Measurements from ENCODE around the gene AP4E1.

AP4E1 gene

GRCh38 chr15:51048308-51048707 lies 139.8 kb downstream of the AP4E1 start:
- no peaks in the 10 kb centered on the region for H3K9me3 ChIP-seq (ENCODE audit: insufficient read depth, low read length)
- no peaks in the 10 kb centered on the region for H3F3A ChIP-seq (ENCODE audit: insufficient read depth)
- TF ChIP-seq CTCF (IDR thresholded peaks at IDR 0.05; ENCODE audit: insufficient read depth, low read length, poor library complexity, severe bottlenecking) (no peak), EZH2phosphoT487 (conservative IDR thresholded peaks at IDR 0.05; ENCODE audit: low read length) (no peak)
- no peaks in the 10 kb centered on the region for H4K20me1 ChIP-seq (ENCODE audit: low read depth, low read length)
- no peaks in the 10 kb centered on the region for H3K27me3 ChIP-seq (ENCODE audit: low read length)
- no peaks in the 10 kb centered on the region for H3K9me2 ChIP-seq (replicated peaks; ENCODE audit: insufficient read depth, low read length)
- no peak overlapping the region for H3K4me3 ChIP-seq (ENCODE audit: insufficient read depth, low read length, poor library complexity, severe bottlenecking)
- H3K79me2 ChIP-seq (ENCODE audit: insufficient read depth, low read length), result no peaks in the 10 kb centered on the region
- H3K9ac ChIP-seq (ENCODE audit: low read length), result no peak overlapping the region
- no peak overlapping the region for H3K4me2 ChIP-seq (ENCODE audit: low read depth, low read length, poor library complexity, severe bottlenecking)
- H2AFZ ChIP-seq (ENCODE audit: low read depth, low read length, severe bottlenecking), result no peak overlapping the region
- no peaks in the 10 kb centered on the region for H3K36me3 ChIP-seq (ENCODE audit: low read length)
- H3K27ac ChIP-seq (ENCODE audit: low read depth, low read length), result no peak overlapping the region

GRCh38 chr15:51049081-51049480 lies 140.6 kb downstream of the AP4E1 start:
- no peaks in the 10 kb centered on the region for H3K27me3 ChIP-seq (ENCODE audit: low read length)

GRCh38 chr15:51051776-51052175 lies 143.3 kb downstream of the AP4E1 start:
- no peaks in the 10 kb centered on the region for H3K9me2 ChIP-seq (replicated peaks; ENCODE audit: insufficient read depth, low read length)
- no peaks in the 10 kb centered on the region for H3K27me3 ChIP-seq (ENCODE audit: low read length)
- no peaks in the 10 kb centered on the region for H3K9me3 ChIP-seq (ENCODE audit: insufficient read depth, low read length)
- no peak overlapping the region for H3K4me3 ChIP-seq (ENCODE audit: insufficient read depth, low read length, poor library complexity, severe bottlenecking)
- no peak overlapping the region for H3K27ac ChIP-seq (ENCODE audit: low read depth, low read length)
- no peaks in the 10 kb centered on the region for H3K36me3 ChIP-seq (ENCODE audit: low read length)
- no peak overlapping the region for H2AFZ ChIP-seq (ENCODE audit: low read depth, low read length, severe bottlenecking)
- no peak overlapping the region for H3K4me2 ChIP-seq (ENCODE audit: low read depth, low read length, poor library complexity, severe bottlenecking)
- H3K79me2 ChIP-seq (ENCODE audit: insufficient read depth, low read length), result no peaks in the 10 kb centered on the region
- H3K9ac ChIP-seq (ENCODE audit: low read length), result no peak overlapping the region
- no peaks in the 10 kb centered on the region for H4K20me1 ChIP-seq (ENCODE audit: low read depth, low read length)
- no peaks in the 10 kb centered on the region for H3F3A ChIP-seq (ENCODE audit: insufficient read depth)
- TF ChIP-seq CTCF (IDR thresholded peaks at IDR 0.05; ENCODE audit: insufficient read depth, low read length, poor library complexity, severe bottlenecking) (no peak), EZH2phosphoT487 (conservative IDR thresholded peaks at IDR 0.05; ENCODE audit: low read length) (no peak)

More at GRCh38 chr15:51049081-51049480, 140.6 kb downstream of the AP4E1 start:
- TF ChIP-seq EZH2phosphoT487 (conservative IDR thresholded peaks at IDR 0.05; ENCODE audit: low read length) (no peak), CTCF (IDR thresholded peaks at IDR 0.05; ENCODE audit: insufficient read depth, low read length, poor library complexity, severe bottlenecking) (no peak)
- Histone ChIP-seq H3K79me2 (ENCODE audit: insufficient read depth, low read length) (no peaks in the 10 kb centered on the region), H3K27ac (ENCODE audit: low read depth, low read length) (no peak overlapping the region), H3F3A (ENCODE audit: insufficient read depth) (no peaks in the 10 kb centered on the region), H3K9me2 (replicated peaks; ENCODE audit: insufficient read depth, low read length) (no peaks in the 10 kb centered on the region), H3K9ac (ENCODE audit: low read length) (no peak overlapping the region), H3K4me3 (ENCODE audit: insufficient read depth, low read length, poor library complexity, severe bottlenecking) (no peak overlapping the region), H3K36me3 (ENCODE audit: low read length) (no peaks in the 10 kb centered on the region), H4K20me1 (ENCODE audit: low read depth, low read length) (no peaks in the 10 kb centered on the region), H3K9me3 (ENCODE audit: insufficient read depth, low read length) (no peaks in the 10 kb centered on the region), H3K4me2 (ENCODE audit: low read depth, low read length, poor library complexity, severe bottlenecking) (no peak overlapping the region), H2AFZ (ENCODE audit: low read depth, low read length, severe bottlenecking) (no peak overlapping the region)

Data from SU-DHL-6 (cell line).